Heart left ventricle (tissue), 13 donors: ENCODE results near the gene NEURL4.

Experiments used
- POLR2A ChIP-seq, 2 donors: fragments of 450-650 bp; IDR thresholded peaks; one replicate each; pipeline ENCODE4 v1.6.1; 2017; ENCODE audit warnings: antibody characterized with exemption in 2 of 2, mild to moderate bottlenecking in 2 of 2, moderate library complexity in 2 of 2
- TF ChIP-seq, protein P1 (sequence below), 12 donors: fragments of 200-600 bp; sonication (generic) in 4 of 12; IDR thresholded peaks; one replicate each; pipeline versions ENCODE4 v1.5.0 to v1.8.0; 2018 to 2022; ENCODE audit warnings: antibody characterized with exemption in 12 of 12, mild to moderate bottlenecking in 5 of 12
- donor health status: ischemic (EF 13 %, LVEDD 7.1; RV severe dilation, severe dysfunction).
- donor health status: DM: no; HTN: yes; CAD: no.
- donor health status: DM: no; HTN: no; CAD: no.
- donor health status: ischemic (EF 25% LVEDD 6.9; RV normal size, moderate dysfunction).
- donor health status: ischemic (EF 25% LVEDD 5.7; RV mildly dilated, moderate dysfunction).
- donor health status: ischemic (EF 35%, LVEDD 5.7; RV mildly dilated, moderate dysfunction).
- donor health status: nonischemic (EF 11% LVEDD 7.7; RV severe dilation, severe dysfunction).
- donor health status: DM: yes; HTN: yes; CAD: no.
- donor health status: PGD.
- donor health status: ischemic (EF 29% LVEDD 5.4; RV normal size, mild dysfunction).
- donor health status: nonischemic (EF 23%, LVEDD 6.1; RV moderate dilation, normal function).

DNA sequence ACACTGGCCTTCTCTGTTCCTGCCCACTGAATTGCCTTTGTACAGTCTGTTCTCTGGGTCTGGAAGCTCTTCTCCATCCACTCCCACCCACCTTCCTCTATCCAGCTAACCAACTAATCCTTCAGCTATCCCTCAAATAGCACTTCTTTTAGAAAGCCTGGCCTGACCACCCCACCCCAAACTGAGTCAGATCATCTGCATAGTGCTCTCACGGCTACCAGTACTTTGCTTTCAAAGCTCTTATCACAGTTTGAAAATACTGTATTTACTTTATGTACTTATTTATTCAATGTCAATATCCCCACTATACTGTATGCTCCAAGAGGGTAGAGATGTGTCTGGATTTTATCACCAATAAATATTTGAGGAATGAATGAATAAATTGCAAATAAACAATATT is 62.4 kb downstream of the NEURL4 start:
- TF ChIP-seq POLR2A (IDR thresholded peaks at IDR 0.05): no peak
- TF ChIP-seq, protein P1, sequence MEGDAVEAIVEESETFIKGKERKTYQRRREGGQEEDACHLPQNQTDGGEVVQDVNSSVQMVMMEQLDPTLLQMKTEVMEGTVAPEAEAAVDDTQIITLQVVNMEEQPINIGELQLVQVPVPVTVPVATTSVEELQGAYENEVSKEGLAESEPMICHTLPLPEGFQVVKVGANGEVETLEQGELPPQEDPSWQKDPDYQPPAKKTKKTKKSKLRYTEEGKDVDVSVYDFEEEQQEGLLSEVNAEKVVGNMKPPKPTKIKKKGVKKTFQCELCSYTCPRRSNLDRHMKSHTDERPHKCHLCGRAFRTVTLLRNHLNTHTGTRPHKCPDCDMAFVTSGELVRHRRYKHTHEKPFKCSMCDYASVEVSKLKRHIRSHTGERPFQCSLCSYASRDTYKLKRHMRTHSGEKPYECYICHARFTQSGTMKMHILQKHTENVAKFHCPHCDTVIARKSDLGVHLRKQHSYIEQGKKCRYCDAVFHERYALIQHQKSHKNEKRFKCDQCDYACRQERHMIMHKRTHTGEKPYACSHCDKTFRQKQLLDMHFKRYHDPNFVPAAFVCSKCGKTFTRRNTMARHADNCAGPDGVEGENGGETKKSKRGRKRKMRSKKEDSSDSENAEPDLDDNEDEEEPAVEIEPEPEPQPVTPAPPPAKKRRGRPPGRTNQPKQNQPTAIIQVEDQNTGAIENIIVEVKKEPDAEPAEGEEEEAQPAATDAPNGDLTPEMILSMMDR (IDR thresholded peaks at IDR 0.05): no peak
